ENCODE data around the gene OVOL2.

DNA sequence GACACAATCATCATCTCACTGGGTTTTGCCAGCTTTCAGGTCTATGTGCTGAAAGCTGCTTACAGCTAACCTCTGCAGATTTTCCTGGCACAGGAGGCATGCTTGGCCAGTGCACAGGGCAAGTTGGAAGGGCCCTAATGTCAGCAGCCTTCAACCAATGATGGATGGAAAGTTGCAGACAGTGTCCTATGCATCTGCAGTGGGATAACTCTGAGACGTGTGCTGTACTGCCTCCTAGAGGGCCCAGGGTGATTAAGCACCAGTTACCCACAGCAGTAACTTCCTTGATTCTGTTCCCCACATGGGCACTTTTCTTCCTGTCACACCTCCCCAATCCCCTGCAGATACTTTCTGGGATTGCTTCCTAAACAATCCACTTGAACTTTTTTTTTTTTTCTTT lies 38.6 kb downstream of the OVOL2 start:
- TF ChIP-seq, protein P1, sequence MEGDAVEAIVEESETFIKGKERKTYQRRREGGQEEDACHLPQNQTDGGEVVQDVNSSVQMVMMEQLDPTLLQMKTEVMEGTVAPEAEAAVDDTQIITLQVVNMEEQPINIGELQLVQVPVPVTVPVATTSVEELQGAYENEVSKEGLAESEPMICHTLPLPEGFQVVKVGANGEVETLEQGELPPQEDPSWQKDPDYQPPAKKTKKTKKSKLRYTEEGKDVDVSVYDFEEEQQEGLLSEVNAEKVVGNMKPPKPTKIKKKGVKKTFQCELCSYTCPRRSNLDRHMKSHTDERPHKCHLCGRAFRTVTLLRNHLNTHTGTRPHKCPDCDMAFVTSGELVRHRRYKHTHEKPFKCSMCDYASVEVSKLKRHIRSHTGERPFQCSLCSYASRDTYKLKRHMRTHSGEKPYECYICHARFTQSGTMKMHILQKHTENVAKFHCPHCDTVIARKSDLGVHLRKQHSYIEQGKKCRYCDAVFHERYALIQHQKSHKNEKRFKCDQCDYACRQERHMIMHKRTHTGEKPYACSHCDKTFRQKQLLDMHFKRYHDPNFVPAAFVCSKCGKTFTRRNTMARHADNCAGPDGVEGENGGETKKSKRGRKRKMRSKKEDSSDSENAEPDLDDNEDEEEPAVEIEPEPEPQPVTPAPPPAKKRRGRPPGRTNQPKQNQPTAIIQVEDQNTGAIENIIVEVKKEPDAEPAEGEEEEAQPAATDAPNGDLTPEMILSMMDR (IDR thresholded peaks at IDR 0.05) = peak in 2 of 7 experiments; percentile 13
- no peak for TF ChIP-seq POLR2A (IDR thresholded peaks at IDR 0.05)
